ENCODE data around the gene PDE5A. TPM values are rescaled to one million over a fixed set of nuclear protein-coding genes. Genes with fewer than 3 reads are reported as not detected.
A peak's percentile ranks its signal among the peaks of the same experiment; 100 is the strongest.

Gene PDE5A
- polyA plus RNA-seq, 2 of the 4 experiments (the other 2 are of a cell fraction), result 0.27 to 1.0 TPM

GRCh38 chr4:119493886-119494285 is 134.7 kb downstream of the PDE5A start:
- ATAC-seq (no peak), DNase-seq (ENCODE audit: low read depth in 1 of 2, low spot score in 1 of 2) (no peak), FAIRE-seq (no peak)
- WGBS (ENCODE audit: missing lambda C conversion rate), result 100% methylated on average over 1 of the region's 1 CpG
- ChIA-PET POLR2A (no interaction called here), CTCF (interaction anchor here (0.6 to 3.2 kb wide), 8 partner anchors 19 to 859 kb away, joined by 3 to 11 read pairs (median 4); partner anchors contain the start of genes METTL14 and PDE5A)
- no peak overlapping the region for H3K27ac ChIP-seq
- TF ChIP-seq MAFK (IDR thresholded peaks at IDR 0.05; ENCODE audit: partially characterized antibody) (no peak), ZC3H11A (IDR thresholded peaks at IDR 0.05) (no peak), BCL3 (IDR thresholded peaks at IDR 0.05) (no peak), PHF8 (IDR thresholded peaks at IDR 0.05; ENCODE audit: borderline replicate concordance, low read depth) (no peak), EHF (CRISPR knock-in tag; IDR thresholded peaks at IDR 0.05) (no peak), HEYL (CRISPR knock-in tag; IDR thresholded peaks at IDR 0.05) (no peak), ESRRA (IDR thresholded peaks at IDR 0.05; ENCODE audit: borderline replicate concordance, low read length) (no peak), FOSB (CRISPR knock-in tag; IDR thresholded peaks at IDR 0.05) (no peak), JUNB (IDR thresholded peaks at IDR 0.05) (no peak), HMGXB4 (CRISPR knock-in tag; IDR thresholded peaks at IDR 0.05; ENCODE audit: borderline replicate concordance) (no peak), KDM1A (IDR thresholded peaks at IDR 0.05; ENCODE audit: low read depth) (no peak), CEBPB (IDR thresholded peaks at IDR 0.05) (no peak), RARB (CRISPR knock-in tag; IDR thresholded peaks at IDR 0.05) (no peak), ATOH8 (CRISPR knock-in tag; IDR thresholded peaks at IDR 0.05; ENCODE audit: low read depth) (no peak), FOSL2 (IDR thresholded peaks at IDR 0.05) (no peak), FOSL2 (CRISPR knock-in tag; IDR thresholded peaks at IDR 0.05) (no peak), CTCF (IDR thresholded peaks at IDR 0.05) (no peak), POLR2A (IDR thresholded peaks at IDR 0.05; ENCODE audit: low read length) (no peak), HOXA7 (CRISPR knock-in tag; IDR thresholded peaks at IDR 0.05) (no peak), MAZ (IDR thresholded peaks at IDR 0.05; ENCODE audit: borderline replicate concordance, low read depth, low read length) (no peak)
- H3K4me1 ChIP-seq, result no peaks in the 10 kb centered on the region
- H3K4me2 ChIP-seq, result no peak overlapping the region
- H3K9me3 ChIP-seq, result no peaks in the 10 kb centered on the region
- H3K4me3 ChIP-seq, result no peak overlapping the region

GRCh38 chr4:119493419-119493818 is 135.2 kb downstream of the PDE5A start:
- peak in 1 of 2 experiments; percentile 2 for DNase-seq (ENCODE audit: low read depth in 1 of 2, low spot score in 1 of 2)
- POLR2A ChIA-PET, result no interaction called here
- Histone ChIP-seq H3K9me3 (no peaks in the 10 kb centered on the region), H3K27ac (no peak overlapping the region), H3K4me2 (no peak overlapping the region), H3K4me3 (no peak overlapping the region), H3K4me1 (no peaks in the 10 kb centered on the region)
- no peak for FAIRE-seq
- TF ChIP-seq ATOH8 (CRISPR knock-in tag; IDR thresholded peaks at IDR 0.05; ENCODE audit: low read depth), result no peak
- TF ChIP-seq RAD21 (conservative IDR thresholded peaks at IDR 0.05 in 1 of 2, IDR thresholded peaks at IDR 0.05 in 1 of 2), result peak; percentile 10 to 39; a peak in 2 of 5 replicates
- no peak for TF ChIP-seq HEYL (CRISPR knock-in tag; IDR thresholded peaks at IDR 0.05)
- no peak for TF ChIP-seq HES2 (IDR thresholded peaks at IDR 0.05)
- TF ChIP-seq HOXB5 (CRISPR knock-in tag; IDR thresholded peaks at IDR 0.05), result no peak
- no peak for TF ChIP-seq CHD2 (IDR thresholded peaks at IDR 0.05; ENCODE audit: low read length, partially characterized antibody)
- peak; percentile 21; the same call in 1 of the 3 replicates for TF ChIP-seq SMC3 (IDR thresholded peaks at IDR 0.05)
- peak; percentile 25; the same call in 2 of the 3 replicates for TF ChIP-seq CTCF (IDR thresholded peaks at IDR 0.05)
- no peak for TF ChIP-seq EP300 (IDR thresholded peaks at IDR 0.05)
- TF ChIP-seq HOXA7 (CRISPR knock-in tag; IDR thresholded peaks at IDR 0.05), result no peak
- no peak for TF ChIP-seq POLR2AphosphoS2 (conservative IDR thresholded peaks at IDR 0.05; ENCODE audit: low read length)
- no peak for TF ChIP-seq MYC (IDR thresholded peaks at IDR 0.05; ENCODE audit: borderline replicate concordance, low read length)
- no peak for TF ChIP-seq CHD4 (IDR thresholded peaks at IDR 0.05; ENCODE audit: borderline replicate concordance)
- no peak for TF ChIP-seq SREBF2 (IDR thresholded peaks at IDR 0.05)
- 83% methylated on average over 1 of the region's 1 CpG for WGBS (ENCODE audit: missing lambda C conversion rate)
- CTCF ChIA-PET, result interaction anchor here (0.6 to 3.2 kb wide), 8 partner anchors 18 to 858 kb away, joined by 3 to 11 read pairs (median 4); partner anchors contain the start of genes METTL14 and PDE5A
- no peak for ATAC-seq

Measured in A549 (cell line).